Embryonic facial prominence (tissue), 1 donor: ENCODE data around the gene GCAT.

Experiments
- DNase-seq: peaks from one replicate; pipeline ENCODE4 v3.0.0-alpha.2; 2016; ENCODE audit errors: extremely low spot score

GCAT gene

GRCh38 chr22:37842015-37842793 is 34.5 kb downstream of the GCAT start:
- no peak for DNase-seq

GRCh38 chr22:37843741-37844089 is 36.0 kb downstream of the GCAT start:
- no peak for DNase-seq

DNA sequence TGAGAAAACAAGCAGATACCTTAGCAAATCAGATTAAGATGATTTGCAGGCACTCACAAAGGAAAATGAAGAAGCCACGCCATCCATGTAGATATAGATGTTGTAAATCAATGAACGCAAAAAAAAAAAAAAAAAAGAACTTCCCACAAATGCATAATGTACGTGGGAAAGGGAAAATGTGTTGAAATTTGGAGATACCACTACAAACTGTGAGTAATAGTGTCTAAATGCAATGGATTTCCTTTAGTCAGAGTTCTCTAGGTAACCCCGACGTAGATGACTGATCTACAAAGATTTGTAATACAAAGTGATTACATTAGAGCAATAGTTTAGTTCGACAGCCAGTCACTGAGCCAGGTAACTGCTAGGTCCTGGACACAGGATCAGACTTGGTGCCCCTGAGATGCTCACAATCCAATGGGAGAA is 37.2 kb downstream of the GCAT start:
- no peak for DNase-seq

GRCh38 chr22:37846433-37846832 is 38.7 kb downstream of the GCAT start:
- DNase-seq: no peak

- DNase-seq: no peak
Observed at GRCh38 chr22:37848587-37849088, 40.9 kb downstream of the GCAT start.

DNA sequence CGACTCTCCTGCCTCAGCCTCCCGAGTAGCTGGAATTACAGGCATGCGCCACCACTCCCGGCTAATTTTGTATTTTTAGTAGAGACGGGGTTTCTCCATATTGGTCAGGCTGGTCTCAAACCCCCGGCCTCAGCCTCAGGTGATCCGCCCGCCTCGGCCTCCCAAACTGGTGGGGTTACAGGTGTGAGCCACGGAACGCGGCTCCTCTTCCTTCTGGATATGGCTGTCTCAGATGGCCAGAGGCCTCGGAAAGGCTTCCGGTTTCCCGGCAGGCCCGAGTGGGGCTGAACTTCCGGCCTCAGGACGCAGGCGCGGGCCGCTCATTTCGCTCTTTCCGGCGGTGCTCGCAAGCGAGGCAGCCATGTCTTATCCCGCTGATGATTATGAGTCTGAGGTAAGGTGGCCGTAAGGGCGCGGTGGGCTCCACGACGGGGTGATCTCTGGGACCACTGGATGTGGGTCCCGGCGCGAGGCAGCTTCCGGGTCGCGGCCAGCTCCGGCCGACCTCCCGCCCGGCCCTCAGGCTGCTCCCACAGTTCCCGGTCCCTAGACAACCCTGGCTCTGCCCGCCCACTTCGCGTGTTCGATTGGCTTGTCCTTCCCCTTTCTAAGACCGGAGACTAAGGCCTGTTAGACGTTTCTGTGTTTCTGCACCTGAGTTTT is 41.5 kb downstream of the GCAT start, which contains the start of gene EIF3L:
Gene EIF3L (plus strand): TSS at position 331 of the 663 bp plus-strand sequence. CDS start 31 bp downstream, at position 362.
- peak; percentile 78 for DNase-seq

- DNase-seq: no peak
Observed at GRCh38 chr22:37850801-37851200, 43.1 kb downstream of the GCAT start.

- DNase-seq: no peak
Observed at GRCh38 chr22:37852418-37852817, 44.7 kb downstream of the GCAT start.

GRCh38 chr22:37854946-37855345 is 47.2 kb downstream of the GCAT start:
- DNase-seq: no peak

- DNase-seq: no peak
Observed at GRCh38 chr22:37855462-37855861, 47.7 kb downstream of the GCAT start.

- no peak for DNase-seq
Observed at GRCh38 chr22:37860796-37861421, 53.2 kb downstream of the GCAT start.

DNA sequence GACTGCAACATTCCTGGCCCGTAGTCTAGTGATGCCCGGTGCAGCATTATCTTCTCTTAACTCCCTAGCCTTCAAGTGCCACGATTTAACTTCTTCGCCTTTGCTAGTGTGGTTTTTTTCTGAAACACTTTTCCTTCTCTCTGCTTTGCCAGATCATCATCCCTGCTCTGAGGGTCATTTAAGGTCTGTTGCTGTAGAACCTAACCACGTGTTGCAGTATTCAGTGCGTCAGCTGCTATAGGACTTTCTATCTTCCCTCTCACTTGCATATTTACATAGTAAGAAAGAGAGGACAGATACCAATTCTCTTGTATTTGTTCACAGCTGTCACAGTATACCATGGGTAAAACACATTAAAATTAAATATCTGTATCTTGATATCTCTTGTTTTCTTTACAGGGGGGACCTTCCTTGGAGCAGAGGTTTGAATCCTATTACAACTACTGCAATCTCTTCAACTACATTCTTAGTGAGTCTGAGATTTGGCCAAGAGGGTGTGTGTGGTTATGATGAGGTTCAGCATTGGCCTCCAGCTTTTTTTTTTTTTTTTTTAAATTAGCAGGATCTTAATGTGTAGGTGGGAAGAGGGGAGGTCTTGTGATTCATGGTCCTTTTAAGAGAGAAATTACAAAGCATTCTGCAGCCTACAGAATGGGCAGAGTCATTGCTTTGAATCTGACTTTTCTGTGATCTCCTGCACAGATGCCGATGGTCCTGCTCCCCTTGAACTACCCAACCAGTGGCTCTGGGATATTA is 55.0 kb downstream of the GCAT start:
- no peak for DNase-seq

DNA sequence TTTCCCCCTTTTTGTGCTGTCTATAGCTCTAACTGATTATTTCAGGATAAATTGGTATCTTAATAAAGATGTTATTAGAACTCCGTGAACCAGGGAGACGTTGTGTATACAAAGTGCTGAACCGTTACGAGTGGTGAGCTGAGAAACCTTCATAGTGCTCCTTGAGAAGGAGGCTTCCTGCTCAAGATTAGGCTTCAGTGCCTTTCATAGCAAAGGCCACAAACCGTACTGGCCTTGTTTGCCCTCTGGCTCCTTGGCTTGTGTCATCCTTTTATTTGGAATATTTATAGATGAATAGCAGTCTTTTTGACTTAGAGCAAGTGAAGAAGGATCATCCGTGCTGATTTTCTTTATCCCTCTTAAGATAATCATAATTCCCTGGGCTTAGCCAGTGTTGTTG is 57.8 kb downstream of the GCAT start:
- no peak for DNase-seq
